ENCODE measurements around the gene TBX19. TPM values are rescaled to one million over a fixed set of nuclear protein-coding genes. Genes with fewer than 3 reads are reported as not detected.

TBX19 gene
- total and polyA plus RNA-seq, 2 of the 8 experiments (the other 6 are each of a cell fraction or from before 2014, with no cell fraction given), result 1.0 to 1.8 TPM

DNA sequence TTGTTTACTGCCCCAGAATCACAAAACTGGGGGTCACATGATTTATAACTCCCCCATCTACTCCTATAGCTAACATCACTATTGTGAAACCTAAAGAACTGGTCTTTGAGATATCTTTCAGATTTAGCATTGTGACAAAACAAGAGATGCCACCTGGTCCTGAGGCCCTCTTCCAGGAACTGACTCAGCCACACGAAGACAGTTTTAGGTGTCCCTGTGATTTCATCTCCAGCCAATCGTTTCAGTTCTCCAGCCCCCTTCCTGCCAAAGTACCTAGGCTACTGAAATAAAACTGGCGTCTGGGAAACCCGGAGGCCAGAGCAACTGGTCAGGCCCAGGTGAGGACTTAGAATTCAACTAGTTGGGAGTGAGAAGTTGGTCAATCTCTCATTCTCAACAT, 36.6 kb downstream of the TBX19 start:
- Histone ChIP-seq H3K9ac (replicated peaks in 1 of 4; ENCODE audit: extremely low read depth in 1 of 4, low read depth in 3 of 4, low read length in 3 of 4) (no peak overlapping the region), H3K4me2 (ENCODE audit: insufficient read depth in 1 of 2, low read depth in 2 of 2, low read length in 2 of 2) (no peak overlapping the region), H2BK5ac (ENCODE audit: low read depth, low read length) (no peak overlapping the region), H3K36me3 (ENCODE audit: control insufficient read depth in 2 of 4, insufficient read depth in 4 of 4, low read length in 3 of 4) (no peaks in the 10 kb centered on the region), H3K18ac (ENCODE audit: extremely low read depth, low read length) (no peak overlapping the region), H4K5ac (ENCODE audit: insufficient read length, low read depth, low read length) (no peak overlapping the region), H2BK120ac (replicated peaks; ENCODE audit: low read depth, low read length) (no peak overlapping the region), H3K4me1 (replicated peaks in 1 of 4; ENCODE audit: control insufficient read depth in 3 of 4, insufficient read depth in 4 of 4, low read length in 3 of 4) (peaks cover 0 to 9% (median 1%) of the 10 kb centered on the region in 4 experiments; a peak in 3 of 7 replicates), H3K79me1 (ENCODE audit: low read depth, low read length) (no peaks in the 10 kb centered on the region), H4K8ac (ENCODE audit: extremely low read depth, insufficient read depth, low read length) (no peak overlapping the region), H4K91ac (replicated peaks; ENCODE audit: insufficient read length, low read length) (no peak overlapping the region), H3K27me3 (replicated peaks in 1 of 4; ENCODE audit: control insufficient read depth in 3 of 4, extremely low read depth in 1 of 4, insufficient read depth in 3 of 4, low read length in 3 of 4) (no peaks in the 10 kb centered on the region), H3K79me2 (ENCODE audit: control insufficient read depth in 1 of 2, insufficient read depth in 2 of 2, low read length in 2 of 2) (no peaks in the 10 kb centered on the region), H3K23ac (ENCODE audit: insufficient read length) (no peak overlapping the region), H3K23me2 (ENCODE audit: low read depth, low read length) (no peaks in the 10 kb centered on the region), H3K56ac (replicated peaks; ENCODE audit: insufficient read length, low read depth, low read length) (no peak overlapping the region), H2BK15ac (ENCODE audit: low read length) (no peak overlapping the region), H2AFZ (ENCODE audit: low read length) (no peak overlapping the region), H3K14ac (ENCODE audit: insufficient read length) (no peak overlapping the region), H3K4me3 (ENCODE audit: extremely low read depth in 1 of 4, insufficient read depth in 2 of 4, low read depth in 3 of 4, low read length in 4 of 4) (no peak overlapping the region), H2BK20ac (ENCODE audit: low read length) (no peak overlapping the region), H2AK5ac (ENCODE audit: low read depth, low read length) (no peak overlapping the region), H3K4ac (replicated peaks; ENCODE audit: insufficient read length, low read depth, low read length) (no peak overlapping the region), H4K20me1 (replicated peaks in 1 of 2; ENCODE audit: control insufficient read depth in 1 of 2, insufficient read depth in 2 of 2, low read length in 2 of 2) (no peaks in the 10 kb centered on the region), H2BK12ac (ENCODE audit: low read depth, low read length) (no peak overlapping the region), H3K27ac (ENCODE audit: low read depth, low read length) (no peak overlapping the region), H3K9me3 (ENCODE audit: insufficient read depth in 2 of 2, low read depth in 1 of 2, low read length in 1 of 2) (no peaks in the 10 kb centered on the region)
- no peak for DNase-seq (ENCODE audit: low read depth in 1 of 2, low spot score in 2 of 2)
- POLR2A ChIA-PET (ENCODE audit: partially characterized antibody), result no interaction called here
- no peak for FAIRE-seq
- TF ChIP-seq BCL11A (IDR thresholded peaks at IDR 0.05; ENCODE audit: low read depth in 2 of 2, low read length in 2 of 2), result no peak
- WGBS, 2 experiments (ENCODE audit: extremely low coverage in 1 of 2, insufficient coverage in 1 of 2, insufficient read length in 1 of 2, insufficient replicate concordance in 2 of 2, low coverage in 1 of 2, low lambda C conversion rate in 2 of 2, missing lambda C conversion rate in 1 of 2), result 81% methylated on average over 4 of the region's 4 CpGs; no CpG with 5 or more reads in 1 of the 2 experiments
- CTCF ChIA-PET (ENCODE audit: partially characterized antibody), result no interaction called here

Data from H1 (cell line).